Gastroesophageal sphincter (tissue), 3 donors: ENCODE measurements around the gene MARCHF2.

Experiments
- POLR2A ChIP-seq, 2 donors: fragments of 450-650 bp; IDR thresholded peaks; one replicate each; pipeline ENCODE4 v1.6.1; 2017; ENCODE audit warnings: antibody characterized with exemption in 2 of 2, mild to moderate bottlenecking in 2 of 2, moderate library complexity in 1 of 2
- POLR2AphosphoS5 ChIP-seq: sonication (generic); formaldehyde crosslinking; IDR thresholded peaks from one replicate; pipeline ENCODE4 v1.6.1; 2017; ENCODE audit warnings: antibody characterized with exemption
- TF ChIP-seq, protein P1 (sequence below), 4 experiments: fragments of 200-600 bp in 2 of 4; fragments of 450-650 bp in 2 of 4; sonication (generic) in 1 of 4; IDR thresholded peaks; one replicate each; pipeline ENCODE4 v1.5.1; 2017 to 2019; ENCODE audit warnings: antibody characterized with exemption in 4 of 4, mild to moderate bottlenecking in 2 of 4, moderate library complexity in 2 of 4

DNA sequence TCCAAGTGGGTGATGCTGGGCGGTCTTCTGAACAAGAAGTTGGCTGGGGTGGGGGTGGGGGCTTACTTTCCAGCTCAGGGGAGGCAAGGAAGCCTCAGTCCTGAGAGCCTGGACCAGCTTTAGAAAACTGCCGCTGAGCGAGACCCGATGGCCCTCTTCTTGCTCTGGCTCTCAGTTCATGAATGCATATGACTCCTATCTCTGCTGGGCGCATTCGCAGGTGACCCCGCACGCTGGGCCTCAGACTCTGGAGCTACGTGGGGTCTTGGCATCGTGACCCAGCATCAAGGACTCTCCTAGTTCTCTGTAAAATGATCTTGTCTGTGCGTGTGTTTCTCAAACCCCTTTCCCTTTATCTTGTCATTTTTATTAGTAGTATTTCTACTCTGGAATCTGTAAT lies 69.6 kb downstream of the MARCHF2 start:
- TF ChIP-seq, protein P1, sequence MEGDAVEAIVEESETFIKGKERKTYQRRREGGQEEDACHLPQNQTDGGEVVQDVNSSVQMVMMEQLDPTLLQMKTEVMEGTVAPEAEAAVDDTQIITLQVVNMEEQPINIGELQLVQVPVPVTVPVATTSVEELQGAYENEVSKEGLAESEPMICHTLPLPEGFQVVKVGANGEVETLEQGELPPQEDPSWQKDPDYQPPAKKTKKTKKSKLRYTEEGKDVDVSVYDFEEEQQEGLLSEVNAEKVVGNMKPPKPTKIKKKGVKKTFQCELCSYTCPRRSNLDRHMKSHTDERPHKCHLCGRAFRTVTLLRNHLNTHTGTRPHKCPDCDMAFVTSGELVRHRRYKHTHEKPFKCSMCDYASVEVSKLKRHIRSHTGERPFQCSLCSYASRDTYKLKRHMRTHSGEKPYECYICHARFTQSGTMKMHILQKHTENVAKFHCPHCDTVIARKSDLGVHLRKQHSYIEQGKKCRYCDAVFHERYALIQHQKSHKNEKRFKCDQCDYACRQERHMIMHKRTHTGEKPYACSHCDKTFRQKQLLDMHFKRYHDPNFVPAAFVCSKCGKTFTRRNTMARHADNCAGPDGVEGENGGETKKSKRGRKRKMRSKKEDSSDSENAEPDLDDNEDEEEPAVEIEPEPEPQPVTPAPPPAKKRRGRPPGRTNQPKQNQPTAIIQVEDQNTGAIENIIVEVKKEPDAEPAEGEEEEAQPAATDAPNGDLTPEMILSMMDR (IDR thresholded peaks at IDR 0.05): no peak
- no peak for TF ChIP-seq POLR2A (IDR thresholded peaks at IDR 0.05)
- TF ChIP-seq POLR2AphosphoS5: no peak
